Right cardiac atrium (tissue), 5 donors: ENCODE data around the gene PCDH12. TPM values are rescaled to one million over a fixed set of nuclear protein-coding genes. Genes with fewer than 3 reads are reported as not detected.

Experiments
- ATAC-seq, 2 donors: fragments of 200-7000 bp; cut with Tn5 transposase; one replicate each; pipeline versions ENCODE4 v1.8.0 to v1.9.1; 2020; ENCODE audit warnings: moderate library complexity in 2 of 2, mild to moderate bottlenecking in 1 of 2
- DNase-seq, 3 donors: peaks; one replicate each; pipeline ENCODE4 v3.0.0-alpha.2; 2020
- H3K27ac ChIP-seq: one replicate; pipeline ENCODE4 v1.5.1; 2013; ENCODE audit warnings: mild to moderate bottlenecking, low read length, control low read depth, moderate library complexity
- H3K27me3 ChIP-seq: one replicate; pipeline ENCODE4 v1.6.1; 2013; ENCODE audit not compliant: control insufficient read depth, insufficient read depth
- H3K4me1 ChIP-seq: one replicate; pipeline ENCODE4 v1.6.1; 2013; ENCODE audit warnings: low read length; ENCODE audit not compliant: control insufficient read depth, insufficient read depth
- H3K4me3 ChIP-seq: one replicate; pipeline ENCODE4 v1.5.1; 2013; ENCODE audit warnings: low read length, control low read depth
- H3K9me3 ChIP-seq: one replicate; pipeline ENCODE4 v1.6.1; 2013; ENCODE audit warnings: low read length; ENCODE audit not compliant: control insufficient read depth
- WGBS: extraction: QIAGEN DNeasy Blood & Tissue Kit; methylation state at CpG from one replicate; pipeline ENCODE4 v1.1.7; 2013; 5-methylcytosine and 5-hydroxymethylcytosine counted together
- intact Hi-C, 4 donors: fragments of 100-400 bp; cut with DNase I; formaldehyde crosslinking; loops; one replicate each; pipeline versions ENCODE4 v1.11.0 to v1.14.0; 2022 to 2023
- polyA plus RNA-seq: library from polyadenylated mRNA; stranded (reverse); fragments of 200-250 nt; gene quantifications from one replicate; pipeline ENCODE4 v1.2.3, GENCODE V29; 2013
- total RNA-seq, 4 donors: library from RNA; stranded (reverse); fragmentation: NEBNext Ultra II Directional; extraction: Animal tissue kit (Norgen Biotek cat#: 25700); gene quantifications; one replicate each; pipeline ENCODE4 v1.2.1, GENCODE V29; 2021
- donor health status: healthy with polysubstance abuse.
- donor health status: DM: no; HTN: yes; CAD: no.
- donor health status: DM: no; HTN: no; CAD: no.
- donor health status: DM: no; HTN: yes; CAD: no; lungs with severe emphysema.
- donor health status: DM: yes; HTN: yes; CAD: no.

PCDH12 gene
- total and polyA plus RNA-seq, 5 donors = 3.0 to 7.9 (median 6.4) TPM

- H3K9me3 ChIP-seq = no peaks in the 10 kb centered on the region
- H3K4me3 ChIP-seq = no peak overlapping the region
- intact Hi-C loops = no loop called here
- no peak for DNase-seq
- no peak for ATAC-seq
- H3K4me1 ChIP-seq = no peaks in the 10 kb centered on the region
- WGBS = 1% methylated on average over 1 of the region's 1 CpG
- no peaks in the 10 kb centered on the region for H3K27me3 ChIP-seq
- no peak overlapping the region for H3K27ac ChIP-seq
Observed at GRCh38 chr5:141906972-141907371, 51.0 kb downstream of the PCDH12 start.

DNA sequence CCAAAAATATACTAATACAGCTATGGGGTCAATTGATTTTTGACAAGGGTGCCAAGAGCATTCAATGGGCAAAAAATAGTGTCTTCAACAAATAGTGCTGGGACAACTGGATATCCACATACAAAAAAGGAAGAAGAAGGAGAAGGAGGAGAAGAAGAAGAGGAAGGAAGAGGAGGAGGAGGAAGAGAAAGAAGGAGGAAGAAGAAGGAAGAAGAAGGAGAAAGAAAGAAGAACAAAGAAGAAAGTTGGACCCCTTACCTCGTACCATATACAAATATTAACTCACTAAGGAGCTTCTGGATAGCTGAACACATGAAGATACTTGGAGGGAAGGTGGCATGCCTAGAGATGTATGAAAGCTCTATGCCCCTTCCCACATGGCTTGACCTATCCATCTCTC is 51.5 kb downstream of the PCDH12 start:
- no peaks in the 10 kb centered on the region for H3K27me3 ChIP-seq
- H3K4me3 ChIP-seq = no peak overlapping the region
- no peak for DNase-seq
- 42% methylated on average over 1 of the region's 1 CpG for WGBS
- intact Hi-C loops = no loop called here
- H3K9me3 ChIP-seq = no peaks in the 10 kb centered on the region
- no peaks in the 10 kb centered on the region for H3K4me1 ChIP-seq
- no peak for ATAC-seq
- no peak overlapping the region for H3K27ac ChIP-seq

DNA sequence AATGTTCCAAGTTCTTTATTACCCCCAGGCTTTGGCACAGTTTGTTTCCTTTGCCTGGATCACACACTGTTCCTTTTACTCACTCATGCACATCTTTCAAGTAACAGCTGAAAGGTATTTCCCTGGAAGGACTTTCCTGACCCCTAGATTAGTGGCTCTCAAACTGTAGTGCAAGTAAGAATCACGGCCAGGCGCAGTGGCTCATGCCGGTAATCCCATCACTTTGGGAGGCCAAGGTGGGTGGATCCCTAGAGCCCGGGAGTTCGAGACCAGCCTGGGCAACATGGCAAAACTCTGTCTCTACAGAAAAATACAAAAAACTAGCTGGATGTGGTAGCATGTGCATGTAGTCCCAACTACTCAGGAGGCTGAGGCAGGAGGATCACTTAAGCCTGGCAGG is 53.5 kb downstream of the PCDH12 start:
- no peak overlapping the region for H3K27ac ChIP-seq
- WGBS = 60% methylated on average over 5 of the region's 5 CpGs
- H3K4me3 ChIP-seq = no peak overlapping the region
- H3K9me3 ChIP-seq = no peaks in the 10 kb centered on the region
- H3K4me1 ChIP-seq = no peaks in the 10 kb centered on the region
- no peak for ATAC-seq
- DNase-seq = no peak
- no peaks in the 10 kb centered on the region for H3K27me3 ChIP-seq
- intact Hi-C loops = no loop called here

DNA sequence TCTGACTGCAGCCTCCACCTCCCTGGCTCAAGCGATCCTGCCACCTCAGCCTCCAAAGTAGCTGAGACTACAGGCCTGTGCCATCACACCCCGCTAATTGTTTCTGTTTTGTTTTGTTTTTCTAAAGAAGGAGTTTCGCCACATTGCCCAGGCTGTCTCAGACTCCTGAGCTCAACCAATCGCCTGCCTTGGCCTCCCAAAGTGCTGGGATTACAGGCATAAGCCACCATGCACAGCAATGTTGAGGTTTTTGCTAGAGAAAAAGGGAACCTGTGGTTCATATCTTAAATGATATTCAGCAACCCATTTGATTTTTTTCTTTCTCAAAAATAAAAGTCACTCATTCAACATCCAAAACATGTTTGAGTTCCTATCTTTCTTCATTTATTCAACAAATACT is 54.7 kb downstream of the PCDH12 start:
- Histone ChIP-seq H3K9me3 (no peaks in the 10 kb centered on the region), H3K4me3 (no peak overlapping the region), H3K27ac (no peak overlapping the region), H3K27me3 (no peaks in the 10 kb centered on the region), H3K4me1 (no peaks in the 10 kb centered on the region)
- DNase-seq (no peak), ATAC-seq (no peak)
- intact Hi-C loops = no loop called here
- WGBS = 82% methylated on average over 4 of the region's 4 CpGs

GRCh38 chr5:141902015-141902814 is 55.8 kb downstream of the PCDH12 start:
- DNase-seq = no peak
- H3K9me3 ChIP-seq = no peaks in the 10 kb centered on the region
- intact Hi-C loops = no loop called here
- 52% methylated on average over 5 of the region's 5 CpGs for WGBS
- no peak overlapping the region for H3K27ac ChIP-seq
- H3K4me1 ChIP-seq = no peaks in the 10 kb centered on the region
- no peak overlapping the region for H3K4me3 ChIP-seq
- ATAC-seq = no peak
- H3K27me3 ChIP-seq = no peaks in the 10 kb centered on the region

- DNase-seq = no peak
- ATAC-seq = no peak
- Histone ChIP-seq H3K9me3 (no peaks in the 10 kb centered on the region), H3K4me3 (no peak overlapping the region), H3K4me1 (no peaks in the 10 kb centered on the region), H3K27ac (no peak overlapping the region), H3K27me3 (no peaks in the 10 kb centered on the region)
- intact Hi-C loops = no loop called here
- WGBS = 69% methylated on average over 2 of the region's 2 CpGs
Observed at GRCh38 chr5:141898448-141899049, 59.5 kb downstream of the PCDH12 start.

GRCh38 chr5:141897425-141897824 is 60.6 kb downstream of the PCDH12 start:
- WGBS = 94% methylated on average over 4 of the region's 4 CpGs
- Histone ChIP-seq H3K27me3 (no peaks in the 10 kb centered on the region), H3K9me3 (no peaks in the 10 kb centered on the region), H3K4me3 (no peak overlapping the region), H3K27ac (no peak overlapping the region), H3K4me1 (no peaks in the 10 kb centered on the region)
- no peak for ATAC-seq
- intact Hi-C loops = no loop called here
- no peak for DNase-seq

Other genes starting within 250 kb of the PCDH12 start
- 10 to 100 TPM in 2 of 4 donors, 1 to 10 TPM in 2; 7.2 to 21.3 (median 12.2) TPM for gene PCDH1, start 79.8 kb downstream of the PCDH12 start, total RNA-seq
- 9.2 TPM for gene PCDH1, start 79.8 kb downstream of the PCDH12 start, polyA plus RNA-seq
- 100 to 1,000 TPM in 2 of 4 donors, 10 to 100 TPM in 2; 82.6 to 109 (median 99.2) TPM for gene DELE1, start 34.3 kb downstream of the PCDH12 start, total RNA-seq
- gene DELE1, start 34.3 kb downstream of the PCDH12 start, polyA plus RNA-seq = 62.0 TPM
- 100 to 1,000 TPM in 2 of 4 donors, 10 to 100 TPM in 2; 90.7 to 105 (median 97.7) TPM for gene RNF14, start 10.9 kb upstream of the PCDH12 start, total RNA-seq
- gene RNF14, start 10.9 kb upstream of the PCDH12 start, polyA plus RNA-seq = 36.3 TPM
- 10 to 100 TPM; 16.9 to 22.5 (median 19.2) TPM for gene GNPDA1, start 54.8 kb upstream of the PCDH12 start, total RNA-seq
- 12.1 TPM for gene GNPDA1, start 54.8 kb upstream of the PCDH12 start, polyA plus RNA-seq
- 10 to 100 TPM; 67.9 to 74.5 (median 68.3) TPM for gene NDFIP1, start 150.6 kb upstream of the PCDH12 start, total RNA-seq
- 51.6 TPM for gene NDFIP1, start 150.6 kb upstream of the PCDH12 start, polyA plus RNA-seq